NT2/D1 (cell line): Measurements from ENCODE around the gene FIS1.

Source experiments
- YY1 ChIP-seq: IDR thresholded peaks from 2 replicates; pipeline ENCODE4 v1.6.1; 2011; ENCODE audit not compliant: insufficient read length, insufficient read depth
- ZNF274 ChIP-seq: IDR thresholded peaks from 2 replicates; pipeline ENCODE4 v1.6.1; 2011; ENCODE audit warnings: mild to moderate bottlenecking, low read depth, low read length

- TF ChIP-seq ZNF274 (no peak), YY1 (no peak)
These were observed 21.0 kb upstream of the FIS1 start for GRCh38 chr7:101265622-101266516.
